ENCODE results near the gene OLFM3.

OLFM3 gene

DNA sequence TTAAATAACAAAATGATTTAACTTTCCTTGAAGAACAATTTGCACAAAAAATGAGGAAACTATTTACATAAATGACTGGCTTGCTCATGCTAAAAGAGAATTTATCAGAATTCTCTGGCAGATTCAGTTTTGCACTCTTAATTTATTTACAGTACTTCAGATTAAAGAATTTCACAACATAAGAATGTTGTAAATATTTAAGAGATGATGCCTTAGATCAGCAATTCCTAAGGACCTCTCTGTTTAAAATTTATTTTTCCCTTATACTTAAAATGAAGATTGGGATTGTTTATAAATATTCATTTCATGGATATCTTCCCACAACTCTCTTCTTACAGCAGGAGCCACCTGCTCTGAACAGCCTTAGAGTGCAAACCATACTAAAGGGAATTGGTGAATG is 120.8 kb downstream of the OLFM3 start:
- no peak for DNase-seq (ENCODE audit: low read depth)
- no peak for TF ChIP-seq CTCF (IDR thresholded peaks at IDR 0.05; ENCODE audit: low read depth, low read length, missing control alignments)
- H3K4me3 ChIP-seq (ENCODE audit: low read depth, low read length): no peak overlapping the region

DNA sequence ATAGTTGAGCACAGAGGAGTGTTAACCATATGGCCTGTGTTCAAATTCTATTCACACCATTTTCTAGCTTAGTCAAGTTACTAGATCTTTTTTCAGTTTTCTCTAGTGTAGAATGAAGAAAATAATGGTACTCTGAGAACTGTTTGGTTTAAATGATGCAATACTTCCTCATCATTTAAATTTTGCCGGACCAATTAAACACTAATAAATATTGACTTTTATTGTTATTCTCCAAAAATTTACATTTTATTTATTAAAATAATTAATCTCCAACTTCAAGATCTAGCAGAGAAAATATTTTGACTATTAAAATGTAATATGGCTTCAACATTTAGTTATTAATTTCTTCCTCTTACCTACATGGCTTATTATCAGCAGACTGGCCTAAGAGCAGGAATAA is 123.1 kb downstream of the OLFM3 start:
- TF ChIP-seq CTCF (IDR thresholded peaks at IDR 0.05; ENCODE audit: low read depth, low read length, missing control alignments): no peak
- DNase-seq (ENCODE audit: low read depth): no peak
- no peak overlapping the region for H3K4me3 ChIP-seq (ENCODE audit: low read depth, low read length)

DNA sequence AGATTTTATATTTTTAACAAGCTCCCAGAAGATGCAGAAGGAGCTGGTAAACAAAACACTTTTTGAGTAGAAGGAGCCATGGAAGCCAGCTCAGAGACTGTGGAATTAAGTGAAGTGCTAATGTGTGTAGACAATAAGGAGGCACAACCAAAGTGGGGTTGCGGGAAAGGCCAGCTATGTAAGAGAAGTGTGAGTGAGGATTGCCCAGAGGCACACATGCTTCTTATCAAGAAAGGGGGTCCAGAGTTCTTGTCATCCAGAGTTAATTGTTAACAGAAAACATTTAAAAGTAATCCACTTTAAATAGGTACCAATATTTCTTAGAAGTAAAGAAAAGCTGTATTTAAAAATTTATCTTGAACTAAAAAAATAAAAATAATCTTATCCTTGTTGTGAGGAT is 136.8 kb downstream of the OLFM3 start:
- H3K4me3 ChIP-seq (ENCODE audit: low read depth, low read length): no peak overlapping the region
- TF ChIP-seq CTCF (IDR thresholded peaks at IDR 0.05; ENCODE audit: low read depth, low read length, missing control alignments): no peak
- DNase-seq (ENCODE audit: low read depth): no peak

- H3K4me3 ChIP-seq (ENCODE audit: low read depth, low read length): no peak overlapping the region
- DNase-seq (ENCODE audit: low read depth): no peak
- TF ChIP-seq CTCF (IDR thresholded peaks at IDR 0.05; ENCODE audit: low read depth, low read length, missing control alignments): no peak
Measured at GRCh38 chr1:101854271-101854670, 142.5 kb downstream of the OLFM3 start.

DNA sequence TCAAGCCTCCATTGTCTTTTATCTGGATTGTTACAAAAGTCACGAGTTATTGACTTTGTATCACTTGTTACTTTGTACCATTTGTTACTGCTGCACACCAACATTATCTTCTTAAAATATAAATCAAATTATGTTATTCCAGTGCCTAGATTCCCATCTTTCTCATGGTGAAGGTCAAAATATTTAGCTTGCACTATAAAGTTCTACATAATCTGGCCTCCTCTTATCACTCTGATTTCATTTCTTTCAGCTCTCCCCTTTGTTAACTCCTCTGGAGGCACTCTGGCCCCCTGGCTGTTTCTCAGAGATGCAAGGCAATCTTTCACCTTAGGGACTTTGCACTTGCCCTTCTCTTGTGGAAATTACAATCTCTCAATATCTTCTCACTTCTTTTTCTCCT is 143.8 kb downstream of the OLFM3 start:
- H3K4me3 ChIP-seq (ENCODE audit: low read depth, low read length): no peak overlapping the region
- TF ChIP-seq CTCF (IDR thresholded peaks at IDR 0.05; ENCODE audit: low read depth, low read length, missing control alignments): no peak
- DNase-seq (ENCODE audit: low read depth): no peak

DNA sequence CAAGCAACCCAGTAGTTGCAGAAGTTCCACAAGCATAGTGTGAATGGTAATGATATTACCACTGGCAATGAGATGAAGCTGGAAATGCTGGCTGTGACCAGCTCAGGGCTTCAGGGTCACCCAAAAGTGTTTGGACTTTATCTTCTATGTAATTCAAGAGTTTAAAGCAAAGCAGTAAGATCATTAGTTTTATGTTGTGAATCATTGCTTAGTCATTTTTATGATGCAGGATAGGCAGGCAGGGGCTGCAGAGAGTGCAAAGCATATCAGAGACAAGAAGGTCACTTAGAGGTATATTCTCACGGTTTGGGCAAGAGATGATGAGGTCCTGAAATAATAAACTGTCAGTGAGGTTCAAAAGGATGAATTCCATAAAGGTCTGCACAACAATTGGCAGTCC is 147.4 kb downstream of the OLFM3 start:
- no peak for TF ChIP-seq CTCF (IDR thresholded peaks at IDR 0.05; ENCODE audit: low read depth, low read length, missing control alignments)
- no peak overlapping the region for H3K4me3 ChIP-seq (ENCODE audit: low read depth, low read length)
- no peak for DNase-seq (ENCODE audit: low read depth)

GRCh38 chr1:101847626-101848025 is 149.1 kb downstream of the OLFM3 start:
- no peak for DNase-seq (ENCODE audit: low read depth)
- no peak for TF ChIP-seq CTCF (IDR thresholded peaks at IDR 0.05; ENCODE audit: low read depth, low read length, missing control alignments)
- H3K4me3 ChIP-seq (ENCODE audit: low read depth, low read length): no peak overlapping the region
